ENCODE results near the gene ZFP36L2. TPM values are rescaled to one million over a fixed set of nuclear protein-coding genes. Genes with fewer than 3 reads are reported as not detected.

The ZFP36L2 gene
- total and polyA plus RNA-seq, 11 donors, result 28.8 to 94.4 (median 38.5) TPM

DNA sequence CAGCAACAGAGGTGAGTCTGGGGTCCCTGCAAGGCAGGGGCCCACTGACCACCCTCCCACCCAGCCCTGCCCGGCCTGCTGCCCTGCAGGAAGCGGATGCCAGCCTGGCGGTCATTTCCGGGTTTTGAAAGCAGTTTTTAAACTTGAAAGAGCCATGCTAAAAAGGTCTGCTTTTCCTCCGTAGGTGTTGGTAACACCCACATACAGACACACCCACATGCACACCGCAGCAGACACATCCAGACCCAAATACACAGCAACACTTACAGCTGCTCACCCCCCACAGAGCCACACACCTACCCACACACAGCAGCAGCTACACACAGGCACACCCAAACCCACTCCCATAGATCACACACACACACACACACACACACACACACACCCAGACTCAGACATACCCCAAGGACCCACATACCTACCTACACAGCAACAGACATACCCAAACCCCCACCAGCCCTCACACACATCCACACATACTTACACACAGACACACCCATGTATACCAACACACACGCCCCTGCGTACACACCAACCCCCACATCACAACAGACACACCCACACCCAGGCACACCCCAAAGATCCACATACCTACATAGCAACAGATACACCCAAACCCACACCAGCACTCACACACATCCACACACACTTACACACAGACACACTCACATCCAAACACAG lies 7.6 kb downstream of the ZFP36L2 start:
- Histone ChIP-seq H3K4me1 (peaks cover 6 to 81% (median 62%) of the 10 kb centered on the region in 12 donors), H3K9me3 (no peaks in the 10 kb centered on the region), H3K4me3 (peak overlapping the region in 11 of 12 donors; percentile 11 to 97 (median 80)), H3K36me3 (peaks cover 0 to 23% (median 18%) of the 10 kb centered on the region in 9 donors), H3K27ac (peak overlapping the region; percentile 96 to 99 (median 99)), H3K27me3 (no peaks in the 10 kb centered on the region)
- peak in 4 of 5 donors; percentile 45 to 81 (median 69) for DNase-seq
- intact Hi-C loops (cut with DNase I), result loop anchor here in 9 of 10 donors (1.0 to 10.0 kb wide), 6 partner anchors 37 to 64 kb away; no protein-coding TSS in a partner anchor
- 8 to 13% (median 11%) methylated on average over 7 to 8 of the region's 8 CpGs for WGBS, 4 donors
- peak; percentile 1 to 13 (median 6) for ATAC-seq
- TF ChIP-seq, protein P1, sequence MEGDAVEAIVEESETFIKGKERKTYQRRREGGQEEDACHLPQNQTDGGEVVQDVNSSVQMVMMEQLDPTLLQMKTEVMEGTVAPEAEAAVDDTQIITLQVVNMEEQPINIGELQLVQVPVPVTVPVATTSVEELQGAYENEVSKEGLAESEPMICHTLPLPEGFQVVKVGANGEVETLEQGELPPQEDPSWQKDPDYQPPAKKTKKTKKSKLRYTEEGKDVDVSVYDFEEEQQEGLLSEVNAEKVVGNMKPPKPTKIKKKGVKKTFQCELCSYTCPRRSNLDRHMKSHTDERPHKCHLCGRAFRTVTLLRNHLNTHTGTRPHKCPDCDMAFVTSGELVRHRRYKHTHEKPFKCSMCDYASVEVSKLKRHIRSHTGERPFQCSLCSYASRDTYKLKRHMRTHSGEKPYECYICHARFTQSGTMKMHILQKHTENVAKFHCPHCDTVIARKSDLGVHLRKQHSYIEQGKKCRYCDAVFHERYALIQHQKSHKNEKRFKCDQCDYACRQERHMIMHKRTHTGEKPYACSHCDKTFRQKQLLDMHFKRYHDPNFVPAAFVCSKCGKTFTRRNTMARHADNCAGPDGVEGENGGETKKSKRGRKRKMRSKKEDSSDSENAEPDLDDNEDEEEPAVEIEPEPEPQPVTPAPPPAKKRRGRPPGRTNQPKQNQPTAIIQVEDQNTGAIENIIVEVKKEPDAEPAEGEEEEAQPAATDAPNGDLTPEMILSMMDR (IDR thresholded peaks at IDR 0.05), result no peak

DNA sequence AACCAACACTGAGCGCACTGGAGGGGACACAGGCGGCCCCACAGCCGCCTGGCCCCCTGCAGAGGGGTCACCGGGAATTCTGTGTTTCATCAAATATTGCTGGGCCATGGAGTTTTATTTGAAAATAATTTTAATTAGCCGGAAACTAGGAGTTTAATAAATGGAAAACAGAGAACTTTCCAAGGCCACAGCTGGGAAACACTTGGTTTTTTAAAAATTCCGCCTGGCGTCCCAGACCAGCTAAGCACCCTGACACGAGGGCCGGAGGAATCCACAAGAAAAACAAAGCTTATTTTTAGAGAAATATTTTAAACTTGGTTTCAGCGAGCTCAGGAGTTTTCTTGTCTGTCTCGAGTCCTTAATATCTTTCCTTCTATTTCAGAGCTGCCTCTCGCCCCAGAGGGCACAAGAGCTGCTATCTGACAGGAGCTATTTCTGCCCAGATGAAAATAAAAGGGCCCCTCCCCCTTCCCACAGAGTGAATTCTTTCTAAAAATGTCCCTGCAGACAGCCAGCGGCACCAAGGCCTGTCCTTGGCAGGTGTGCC lies 8.2 kb downstream of the ZFP36L2 start:
- H3K27ac ChIP-seq, result peak overlapping the region; percentile 96 to 99 (median 99)
- intact Hi-C loops (cut with DNase I), result loop anchor here in 9 of 10 donors (1.0 to 10.0 kb wide), 6 partner anchors 36 to 63 kb away; no protein-coding TSS in a partner anchor
- H3K4me1 ChIP-seq, result peaks cover 6 to 78% (median 61%) of the 10 kb centered on the region in 12 donors
- 18 to 31% (median 19%) methylated on average over 13 of the region's 13 CpGs for WGBS, 4 donors
- peak overlapping the region in 9 of 12 donors; percentile 5 to 97 (median 80) for H3K4me3 ChIP-seq
- no peaks in the 10 kb centered on the region for H3K27me3 ChIP-seq
- DNase-seq (peak in 2 of 5 donors; percentile 63 to 75), ATAC-seq (peak; percentile 14 to 29 (median 28))
- no peaks in the 10 kb centered on the region for H3K9me3 ChIP-seq
- no peak for TF ChIP-seq POLR2A (IDR thresholded peaks at IDR 0.05)
- TF ChIP-seq, protein P1 (IDR thresholded peaks at IDR 0.05), result peak in 3 of 12 donors; percentile 15 to 30 (median 19)
- peaks cover 0 to 17% (median 12%) of the 10 kb centered on the region in 9 donors for H3K36me3 ChIP-seq

DNA sequence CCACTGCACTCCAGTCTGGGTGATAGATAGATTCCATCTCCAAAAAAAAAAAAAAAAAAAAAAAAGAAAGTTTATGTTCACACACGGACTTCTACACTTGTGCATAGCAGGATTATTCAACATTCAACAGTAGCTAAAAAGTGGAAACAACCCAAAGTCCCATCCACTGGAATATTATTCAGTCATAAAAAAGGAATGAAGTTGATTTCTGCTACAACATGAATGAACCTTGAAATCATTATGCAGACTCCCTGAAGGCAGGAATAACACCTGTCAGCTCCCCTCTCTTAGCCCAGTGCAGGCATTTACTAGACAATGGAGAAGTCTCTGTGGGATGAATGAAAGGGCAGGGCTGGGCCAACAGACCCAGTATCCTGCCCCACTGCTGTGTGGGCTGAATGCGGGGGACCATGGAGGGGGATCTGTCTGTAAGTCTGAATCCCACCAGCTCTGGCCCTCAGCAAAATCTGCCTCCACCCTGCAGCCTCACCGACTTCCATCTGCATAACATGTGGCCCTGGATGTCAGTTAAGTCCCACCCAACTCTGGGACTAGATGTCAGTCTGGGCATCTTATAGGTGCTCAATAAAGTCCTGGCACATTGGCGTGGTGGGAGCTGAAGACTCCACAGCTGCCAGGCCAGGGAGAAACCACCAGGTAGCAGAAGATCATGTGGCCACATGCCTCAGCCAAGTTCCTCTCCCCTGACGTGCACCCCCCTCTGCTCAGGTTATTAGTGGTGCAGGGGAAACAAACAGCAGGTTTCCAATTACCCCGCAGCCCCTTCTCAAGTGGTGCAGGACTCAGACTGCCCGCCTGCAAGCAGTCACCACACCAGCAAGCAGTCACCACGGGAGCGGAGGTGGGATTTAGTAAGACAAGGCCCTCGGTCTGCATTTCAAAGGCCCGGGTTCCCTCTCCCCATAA lies 8.9 kb downstream of the ZFP36L2 start:
- peak overlapping the region; percentile 96 to 99 (median 99) for H3K27ac ChIP-seq
- TF ChIP-seq, protein P1 (IDR thresholded peaks at IDR 0.05), result no peak
- no peak for TF ChIP-seq POLR2A (IDR thresholded peaks at IDR 0.05)
- no peaks in the 10 kb centered on the region for H3K9me3 ChIP-seq
- H3K4me1 ChIP-seq, result peaks cover 6 to 72% (median 55%) of the 10 kb centered on the region in 12 donors
- H3K27me3 ChIP-seq, result no peaks in the 10 kb centered on the region
- peak in 1 of 5 donors; percentile 49 for DNase-seq
- no peak for ATAC-seq
- WGBS, 4 donors, result 37 to 56% (median 44%) methylated on average over 10 to 11 of the region's 11 CpGs
- peaks cover 0 to 9% (median 5%) of the 10 kb centered on the region in 9 donors for H3K36me3 ChIP-seq
- intact Hi-C loops (cut with DNase I), result loop anchor here in 9 of 10 donors (1.0 to 10.0 kb wide), 6 partner anchors 35 to 63 kb away; no protein-coding TSS in a partner anchor
- peak overlapping the region in 8 of 12 donors; percentile 2 to 97 (median 82) for H3K4me3 ChIP-seq

All from heart left ventricle (tissue), 16 donors.